Erythroblast (primary cell): Measurements from ENCODE around the gene SYNPO.

Source experiments
- GATA1 ChIP-seq: IDR thresholded peaks from 2 replicates; pipeline ENCODE4 v1.6.1; 2011; ENCODE audit warnings: low read depth, mild to moderate bottlenecking, control low read depth, low read length, moderate library complexity
- POLR2A ChIP-seq: IDR thresholded peaks from 2 replicates; pipeline ENCODE4 v1.6.1; 2011; ENCODE audit warnings: mild to moderate bottlenecking, low read length

- TF ChIP-seq POLR2A (no peak), GATA1 (no peak)
Observed at GRCh38 chr5:150590979-150591695, 49.3 kb upstream of the SYNPO start.
